Liver (tissue), 9 donors: ENCODE measurements around the gene GALNT10. TPM values are rescaled to one million over a fixed set of nuclear protein-coding genes. Genes with fewer than 3 reads are reported as not detected.

Experiments
- DNase-seq: peaks from one replicate; pipeline ENCODE4 v3.0.0-alpha.2; 2017; ENCODE audit warnings: low spot score
- H3K27ac ChIP-seq, 2 donors: one replicate each; pipeline ENCODE4 v1.7.0; 2013; ENCODE audit warnings: inconsistent platforms in 2 of 2, low read length in 2 of 2, control low read depth in 1 of 2, low read depth in 1 of 2, mild to moderate bottlenecking in 1 of 2
- H3K27me3 ChIP-seq, 4 donors: one replicate each; pipeline versions ENCODE4 v1.6.1 to v1.7.0; 2013; ENCODE audit warnings: low read length in 3 of 4, inconsistent platforms in 1 of 4, mild to moderate bottlenecking in 1 of 4, moderate library complexity in 1 of 4; ENCODE audit not compliant: control insufficient read depth in 4 of 4, insufficient read depth in 4 of 4
- H3K36me3 ChIP-seq, 4 donors: one replicate each; pipeline versions ENCODE4 v1.6.1 to v1.7.0; 2013; ENCODE audit warnings: low read length in 3 of 4, mild to moderate bottlenecking in 3 of 4, low read depth in 1 of 4, moderate library complexity in 1 of 4; ENCODE audit not compliant: control insufficient read depth in 4 of 4, insufficient read depth in 3 of 4
- H3K4me1 ChIP-seq, 4 donors: one replicate each; pipeline versions ENCODE4 v1.6.1 to v1.7.0; 2013; ENCODE audit warnings: low read length in 3 of 4, mild to moderate bottlenecking in 3 of 4, moderate library complexity in 1 of 4; ENCODE audit not compliant: control insufficient read depth in 4 of 4, insufficient read depth in 4 of 4
- H3K4me3 ChIP-seq, 3 donors: one replicate each; pipeline versions ENCODE4 v1.6.1 to v1.7.0; 2013; ENCODE audit warnings: low read length in 3 of 3, control low read depth in 1 of 3, low read depth in 1 of 3, mild to moderate bottlenecking in 1 of 3
- H3K9ac ChIP-seq, 2 donors: one replicate each; pipeline ENCODE4 v1.7.0; 2013; ENCODE audit warnings: low read length in 2 of 2, mild to moderate bottlenecking in 2 of 2, moderate library complexity in 2 of 2, control low read depth in 1 of 2, low read depth in 1 of 2
- H3K9me3 ChIP-seq, 4 donors: one replicate each; pipeline versions ENCODE4 v1.6.1 to v1.7.0; 2013; ENCODE audit warnings: low read length in 3 of 4; ENCODE audit not compliant: control insufficient read depth in 4 of 4
- ATF3 ChIP-seq: IDR thresholded peaks from 2 replicates; pipeline ENCODE4 v1.6.1; 2016; ENCODE audit warnings: antibody characterized with exemption
- EGR1 ChIP-seq, 2 donors: IDR thresholded peaks; 2 replicates each; pipeline ENCODE4 v1.6.1; 2016 to 2018; ENCODE audit warnings: antibody characterized with exemption in 2 of 2, low read depth in 2 of 2
- FOXA1 ChIP-seq: IDR thresholded peaks from 2 replicates; pipeline ENCODE4 v1.6.1; 2016; ENCODE audit warnings: antibody characterized with exemption
- FOXA2 ChIP-seq: IDR thresholded peaks from 2 replicates; pipeline ENCODE4 v1.6.1; 2016; ENCODE audit warnings: antibody characterized with exemption
- GABPA ChIP-seq, 2 donors: IDR thresholded peaks in 1 of 2; conservative IDR thresholded peaks in 1 of 2; 2 replicates each; pipeline ENCODE4 v1.6.1; 2016; ENCODE audit warnings: antibody characterized with exemption in 2 of 2, mild to moderate bottlenecking in 1 of 2, moderate library complexity in 1 of 2
- HNF4A ChIP-seq, 2 donors: conservative IDR thresholded peaks; 2 replicates each; pipeline ENCODE4 v1.6.1; 2016; ENCODE audit warnings: antibody characterized with exemption in 2 of 2, mild to moderate bottlenecking in 2 of 2
- HNF4G ChIP-seq: IDR thresholded peaks from 2 replicates; pipeline ENCODE4 v1.6.1; 2016; ENCODE audit warnings: antibody characterized with exemption
- JUND ChIP-seq, 2 donors: IDR thresholded peaks; 2 replicates each; pipeline ENCODE4 v1.6.1; 2016; ENCODE audit warnings: antibody characterized with exemption in 2 of 2
- MAX ChIP-seq: IDR thresholded peaks from 2 replicates; pipeline ENCODE4 v1.6.1; 2016; ENCODE audit warnings: antibody characterized with exemption
- NR2F2 ChIP-seq: IDR thresholded peaks from 2 replicates; pipeline ENCODE4 v1.6.1; 2016; ENCODE audit warnings: antibody characterized with exemption
- RAD21 ChIP-seq, 2 donors: IDR thresholded peaks; 2 replicates each; pipeline ENCODE4 v1.6.1; 2016; ENCODE audit warnings: antibody characterized with exemption in 2 of 2, mild to moderate bottlenecking in 2 of 2
- SP1 ChIP-seq: IDR thresholded peaks from 2 replicates; pipeline ENCODE4 v1.6.1; 2018; ENCODE audit warnings: antibody characterized with exemption, mild to moderate bottlenecking
- TAF1 ChIP-seq: conservative IDR thresholded peaks from 2 replicates; pipeline ENCODE4 v1.6.1; 2016; ENCODE audit warnings: antibody characterized with exemption, mild to moderate bottlenecking
- YY1 ChIP-seq: IDR thresholded peaks from 2 replicates; pipeline ENCODE4 v1.6.1; 2016; ENCODE audit warnings: antibody characterized with exemption, mild to moderate bottlenecking
- WGBS: extraction: QIAGEN DNeasy Blood & Tissue Kit; methylation state at CpG from one replicate; pipeline ENCODE4 v1.1.7; 2013; 5-methylcytosine and 5-hydroxymethylcytosine counted together
- polyA plus RNA-seq, 2 donors: library from polyadenylated mRNA; stranded (reverse) in 1 of 2; unstranded in 1 of 2; fragments of 200-250 nt in 1 of 2; fragments of >200 nt in 1 of 2; fragmentation: Nextera tagmentation in 1 of 2; extraction: Ambion mirVana in 1 of 2; gene quantifications; one replicate each; pipeline versions ENCODE4 v1.2.1 to v1.2.3, GENCODE V29; 2013 to 2015
- total RNA-seq, 2 donors: library from RNA; depleted of rRNA; stranded (reverse); fragments of >200 nt; gene quantifications; one replicate each; pipeline ENCODE4 v1.2.3, GENCODE V29; 2014
- TF ChIP-seq, protein P1 (sequence below): IDR thresholded peaks from 2 replicates; pipeline ENCODE4 v1.6.1; 2016; ENCODE audit warnings: antibody characterized with exemption
- donor health status: healthy.
- donor health status: healthy.
- donor health status: healthy.
- donor health status: healthy.
- donor health status: healthy.

GALNT10 gene
- total and polyA plus RNA-seq, 4 donors, result 1.1 to 17.8 (median 5.3) TPM

DNA sequence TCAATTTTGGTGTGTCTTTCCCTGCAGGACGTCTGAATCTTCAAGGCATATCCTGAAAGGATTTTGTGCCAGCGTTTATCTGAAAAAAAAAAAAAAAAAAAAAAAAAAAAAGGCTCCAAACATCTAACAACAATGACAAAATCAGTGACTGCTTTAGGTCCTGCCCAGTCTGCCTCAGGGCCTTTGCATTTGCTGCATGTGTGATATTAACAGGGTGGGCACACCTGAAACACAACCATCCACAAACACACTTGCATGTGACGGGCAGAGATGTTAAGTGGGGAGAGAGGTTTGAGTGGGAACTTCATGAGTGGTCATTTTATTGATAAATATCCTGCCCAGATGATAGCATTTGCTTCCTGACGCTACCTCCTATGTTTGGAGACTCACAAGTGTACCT is 172.9 kb downstream of the GALNT10 start:
- H3K9me3 ChIP-seq, result no peaks in the 10 kb centered on the region
- H3K4me3 ChIP-seq, result no peak overlapping the region
- DNase-seq, result no peak
- no peak overlapping the region for H3K9ac ChIP-seq
- no peaks in the 10 kb centered on the region for H3K4me1 ChIP-seq
- no peaks in the 10 kb centered on the region for H3K36me3 ChIP-seq
- 95% methylated on average over 4 of the region's 4 CpGs for WGBS
- TF ChIP-seq RAD21 (IDR thresholded peaks at IDR 0.05) (no peak), HNF4A (conservative IDR thresholded peaks at IDR 0.05) (no peak), NR2F2 (no peak), YY1 (no peak), FOXA1 (no peak), SP1 (no peak), MAX (no peak), FOXA2 (no peak)
- TF ChIP-seq, protein P1, sequence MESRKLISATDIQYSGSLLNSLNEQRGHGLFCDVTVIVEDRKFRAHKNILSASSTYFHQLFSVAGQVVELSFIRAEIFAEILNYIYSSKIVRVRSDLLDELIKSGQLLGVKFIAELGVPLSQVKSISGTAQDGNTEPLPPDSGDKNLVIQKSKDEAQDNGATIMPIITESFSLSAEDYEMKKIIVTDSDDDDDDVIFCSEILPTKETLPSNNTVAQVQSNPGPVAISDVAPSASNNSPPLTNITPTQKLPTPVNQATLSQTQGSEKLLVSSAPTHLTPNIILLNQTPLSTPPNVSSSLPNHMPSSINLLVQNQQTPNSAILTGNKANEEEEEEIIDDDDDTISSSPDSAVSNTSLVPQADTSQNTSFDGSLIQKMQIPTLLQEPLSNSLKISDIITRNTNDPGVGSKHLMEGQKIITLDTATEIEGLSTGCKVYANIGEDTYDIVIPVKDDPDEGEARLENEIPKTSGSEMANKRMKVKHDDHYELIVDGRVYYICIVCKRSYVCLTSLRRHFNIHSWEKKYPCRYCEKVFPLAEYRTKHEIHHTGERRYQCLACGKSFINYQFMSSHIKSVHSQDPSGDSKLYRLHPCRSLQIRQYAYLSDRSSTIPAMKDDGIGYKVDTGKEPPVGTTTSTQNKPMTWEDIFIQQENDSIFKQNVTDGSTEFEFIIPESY, result no peak
- H3K27me3 ChIP-seq, result no peaks in the 10 kb centered on the region
- no peak overlapping the region for H3K27ac ChIP-seq

DNA sequence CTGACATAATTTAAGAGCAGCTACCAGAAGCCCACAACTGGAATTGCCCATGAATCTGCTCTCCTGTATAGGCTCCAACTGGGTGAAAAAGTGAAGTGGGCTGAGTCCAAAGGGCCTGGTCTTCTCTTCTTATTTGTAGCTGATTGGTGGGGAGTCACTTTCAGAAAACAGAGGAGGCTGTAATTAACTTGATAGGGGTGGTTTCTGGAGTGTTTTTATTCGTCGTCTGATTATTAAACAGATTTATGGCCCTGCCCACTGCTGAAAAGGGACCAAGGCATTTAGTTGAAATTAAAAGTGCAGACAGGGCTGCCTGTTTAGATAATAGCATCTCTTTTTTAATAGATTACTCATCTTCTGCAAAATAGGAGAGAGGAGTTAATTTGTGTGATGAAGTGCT is 174.2 kb downstream of the GALNT10 start:
- Histone ChIP-seq H3K4me3 (no peak overlapping the region), H3K27me3 (no peaks in the 10 kb centered on the region), H3K27ac (no peak overlapping the region), H3K9me3 (no peaks in the 10 kb centered on the region), H3K36me3 (peaks cover 0 to under 1% (median 0%) of the 10 kb centered on the region in 4 donors), H3K4me1 (no peaks in the 10 kb centered on the region), H3K9ac (no peak overlapping the region)
- TF ChIP-seq, protein P1, result no peak
- TF ChIP-seq ATF3, result no peak
- WGBS, result 94% methylated on average over 2 of the region's 2 CpGs
- DNase-seq, result no peak

DNA sequence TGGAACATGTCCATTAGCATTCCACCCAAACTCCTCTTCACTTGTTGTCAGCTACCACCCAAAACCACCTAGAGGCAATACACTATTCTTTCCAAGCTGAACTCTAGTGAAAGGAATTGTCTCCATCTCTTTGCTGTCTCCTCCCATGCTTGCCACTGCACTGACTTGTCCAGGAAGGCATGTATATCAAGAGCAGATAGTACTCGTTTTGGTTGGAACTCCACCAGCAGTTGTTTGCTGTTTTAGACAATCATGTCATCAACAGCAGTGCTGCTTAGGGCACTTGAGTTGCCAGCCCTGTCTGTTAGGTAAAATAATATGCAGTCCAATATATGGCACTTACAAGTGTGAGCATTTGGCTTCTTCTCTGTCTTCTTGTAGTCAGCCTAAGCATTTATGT is 175.3 kb downstream of the GALNT10 start:
- DNase-seq, result no peak
- TF ChIP-seq HNF4G (no peak), GABPA (IDR thresholded peaks at IDR 0.05 in 1 of 2, conservative IDR thresholded peaks at IDR 0.05 in 1 of 2) (no peak), ATF3 (no peak), EGR1 (IDR thresholded peaks at IDR 0.05; ENCODE audit: low read depth in 2 of 2) (no peak), FOXA2 (no peak), SP1 (no peak), MAX (no peak), NR2F2 (no peak), TAF1 (no peak), JUND (IDR thresholded peaks at IDR 0.05) (no peak)
- Histone ChIP-seq H3K9me3 (no peaks in the 10 kb centered on the region), H3K36me3 (peaks cover 0 to 3% (median 0%) of the 10 kb centered on the region in 4 donors), H3K27me3 (no peaks in the 10 kb centered on the region), H3K9ac (no peak overlapping the region), H3K4me1 (no peaks in the 10 kb centered on the region), H3K4me3 (no peak overlapping the region), H3K27ac (no peak overlapping the region)
- WGBS, result 46% methylated on average over 1 of the region's 1 CpG
